GM03348 (cell line): Measurements from ENCODE around the gene IL15RA.
"Not testable (repeated sequence)": the region's sequence is repeated elsewhere in the genome, so short reads cannot be mapped to it uniquely, and the experiment has no call there.

Source experiments
- DNase-seq: peaks from one replicate; pipeline ENCODE4 v3.0.0; 2012; ENCODE audit warnings: low spot score

The IL15RA gene

DNA sequence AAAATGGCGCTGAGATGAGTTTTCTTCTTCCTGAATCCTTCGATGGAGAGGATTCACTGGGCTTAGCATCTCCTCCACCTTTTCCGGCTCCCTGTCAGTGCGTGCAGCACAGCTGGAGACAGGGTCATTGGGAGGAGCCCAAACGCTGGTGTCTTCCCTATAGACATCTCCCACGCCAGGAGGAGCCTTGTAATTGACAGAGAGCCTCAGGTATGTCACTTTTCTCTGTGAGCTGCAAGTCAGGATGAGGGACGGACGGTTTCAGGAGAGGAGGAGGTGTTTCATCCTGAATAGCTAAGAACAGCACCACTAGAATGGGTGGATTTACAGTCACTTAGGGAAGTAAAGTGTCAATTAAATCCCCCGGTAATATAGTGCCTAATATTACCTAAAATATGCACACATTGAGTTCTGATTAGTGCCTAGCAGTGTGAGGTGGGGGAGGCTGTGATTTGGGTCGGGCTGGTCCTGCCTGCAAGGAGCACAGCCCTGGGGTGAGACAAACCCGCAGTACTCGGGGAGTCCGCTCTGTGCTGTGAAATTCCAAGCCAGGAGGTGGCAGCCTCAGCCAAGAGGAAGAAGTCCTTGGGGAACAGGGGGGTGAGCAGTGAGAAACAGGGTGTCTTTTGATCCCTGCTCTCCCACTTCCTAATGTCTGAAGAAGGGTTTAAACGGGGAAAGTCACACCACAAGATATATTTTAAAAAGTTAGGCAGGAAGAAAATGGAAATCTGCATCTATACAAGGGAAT is 28.2 kb downstream of the IL15RA start:
- DNase-seq = peak; percentile 81

DNA sequence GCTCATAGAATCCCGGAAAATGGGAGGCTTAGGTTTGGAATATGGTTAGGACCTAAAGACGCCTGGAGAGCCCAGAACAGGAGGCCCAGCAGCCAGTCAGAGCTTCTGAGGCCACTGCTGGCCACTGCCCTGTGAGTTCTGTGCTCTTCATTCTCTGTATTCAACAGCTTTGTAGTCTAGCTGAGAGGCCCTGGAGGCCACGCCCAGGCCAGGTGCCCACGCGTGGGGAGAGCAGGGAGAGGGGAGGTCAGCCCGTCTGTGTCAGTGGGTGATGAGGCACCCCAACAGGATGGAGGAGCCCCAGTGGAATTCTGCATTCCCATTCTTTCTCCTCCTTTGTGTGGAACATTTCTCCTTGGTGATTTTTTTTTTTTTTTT is 29.1 kb downstream of the IL15RA start:
- DNase-seq = no peak

DNA sequence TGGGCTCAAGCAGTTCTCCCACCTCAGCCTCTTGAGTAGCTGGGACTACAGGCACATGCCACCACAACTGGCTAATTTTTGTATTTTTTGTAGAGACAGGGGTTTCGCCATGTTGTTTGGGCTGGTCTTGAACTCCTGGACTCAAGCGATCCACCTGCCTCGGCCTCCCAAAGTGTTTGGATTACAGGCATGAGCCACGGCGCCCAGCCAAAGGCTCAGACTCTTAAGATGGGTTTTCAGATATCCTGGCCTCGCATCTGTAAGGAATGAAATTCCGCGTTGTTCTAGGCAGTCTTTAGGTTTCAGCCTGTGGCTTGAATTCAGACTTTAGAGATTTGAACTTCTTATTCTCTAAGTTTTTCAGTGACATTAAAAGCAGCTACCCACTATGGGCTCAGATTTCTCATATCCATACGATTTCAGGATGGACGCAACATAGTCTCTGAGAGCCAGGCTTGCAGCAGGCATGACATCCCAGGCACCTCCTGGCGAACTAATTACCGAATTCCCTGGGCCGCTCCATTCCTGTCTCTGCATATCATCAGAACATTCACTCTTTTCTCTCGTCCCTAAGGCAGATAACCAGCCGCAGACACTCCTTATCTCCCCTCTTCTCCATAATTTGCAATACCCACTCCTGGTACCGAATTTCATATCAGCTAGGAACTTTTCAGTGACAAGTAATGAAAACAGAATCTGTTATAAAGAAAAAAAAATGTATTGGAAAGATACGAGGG is 29.7 kb downstream of the IL15RA start:
- no peak for DNase-seq

DNA sequence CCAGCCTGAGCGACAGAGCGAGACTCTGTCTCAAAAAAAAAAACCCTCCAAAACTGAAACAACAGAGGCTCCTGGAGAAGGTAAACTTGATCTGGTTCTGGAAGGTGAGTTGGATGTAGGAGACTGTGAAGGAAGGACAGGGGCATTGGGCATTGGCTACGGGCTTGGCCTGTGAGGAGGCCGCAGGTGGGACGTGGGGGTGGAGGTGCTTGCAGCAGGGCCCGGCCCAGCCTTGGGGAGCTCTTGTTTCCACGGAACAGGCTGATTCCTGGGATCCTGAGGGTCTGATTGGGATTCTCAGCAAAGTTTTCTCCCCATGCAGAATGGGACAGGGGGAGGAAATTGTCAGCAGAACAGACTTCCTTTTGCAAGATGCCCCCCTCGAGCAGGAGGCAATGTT is 30.6 kb downstream of the IL15RA start:
- DNase-seq = no peak

DNA sequence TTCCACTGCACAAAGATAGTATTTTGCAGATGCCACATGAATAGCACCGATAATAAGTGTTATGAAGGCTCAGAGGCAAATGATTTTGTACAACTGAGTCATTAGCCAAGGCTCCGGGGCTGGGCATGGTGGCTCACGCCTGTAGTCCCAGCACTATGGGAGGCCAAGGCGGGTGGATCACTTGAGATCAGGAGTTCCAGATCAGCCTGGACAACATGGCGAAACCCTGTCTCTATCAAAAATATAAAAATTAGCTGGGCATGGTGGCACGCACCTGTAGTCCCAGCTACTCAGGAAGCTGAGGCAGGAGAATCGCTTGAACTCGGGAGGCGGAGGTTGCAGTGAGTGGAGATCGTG is 30.9 kb downstream of the IL15RA start:
- DNase-seq = not testable (repeated sequence)

DNA sequence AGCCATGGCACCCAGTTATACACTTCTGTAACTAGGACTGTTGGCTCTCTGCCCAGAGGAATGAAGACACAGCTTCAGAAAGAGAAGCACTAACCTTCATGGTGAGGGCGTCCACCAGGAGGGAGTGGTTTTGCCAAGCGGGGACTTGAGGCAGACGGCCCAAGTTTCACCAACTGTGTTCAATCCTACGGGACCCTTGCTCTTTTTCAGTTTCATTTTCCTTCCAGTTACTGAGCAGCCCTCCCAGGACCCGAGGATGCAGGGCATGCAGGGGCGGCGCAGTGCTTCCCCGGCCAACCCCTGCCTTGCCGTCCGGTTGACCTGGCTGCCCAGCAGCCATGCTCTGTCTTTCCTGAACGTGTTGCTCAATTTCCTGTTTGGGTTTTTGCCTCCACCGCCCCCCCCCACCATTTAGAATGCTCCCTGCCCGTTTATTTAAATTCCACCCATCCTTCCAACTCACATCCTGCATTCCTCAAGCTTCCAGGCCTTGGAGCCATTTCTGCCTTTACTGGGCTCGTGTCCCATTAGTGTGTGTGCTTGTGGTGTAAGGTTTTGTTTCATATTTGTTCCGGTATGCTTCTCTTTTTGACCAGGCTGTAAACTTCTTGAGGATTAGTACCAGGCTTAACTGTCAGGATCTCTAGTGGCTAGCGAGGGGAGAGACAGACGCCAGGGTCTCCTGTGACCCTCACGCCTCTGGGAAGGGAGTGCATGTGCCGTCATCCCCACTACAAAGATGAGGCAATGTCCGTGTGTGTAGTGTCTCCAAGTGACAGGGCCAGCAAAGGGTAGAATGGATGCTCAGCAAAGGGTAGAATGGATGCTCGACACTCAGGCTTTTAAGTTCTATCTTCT is 31.6 kb downstream of the IL15RA start:
- DNase-seq = peak; percentile 92

DNA sequence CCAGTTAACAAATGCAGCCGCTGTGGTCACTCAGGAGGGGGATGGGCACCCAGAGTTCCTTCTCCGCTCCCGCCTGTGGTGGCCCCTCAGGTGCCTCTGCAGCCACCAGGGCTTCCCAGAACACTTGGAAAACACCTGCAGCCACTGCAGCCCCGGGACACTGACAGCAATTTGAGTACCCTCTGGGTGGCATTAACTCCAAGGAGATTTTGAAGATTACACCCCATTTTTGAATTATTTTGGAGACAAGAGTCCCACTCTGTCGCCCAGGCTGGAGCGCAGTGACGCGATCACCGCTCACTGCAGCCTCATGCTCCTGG is 32.2 kb downstream of the IL15RA start:
- no peak for DNase-seq

DNA sequence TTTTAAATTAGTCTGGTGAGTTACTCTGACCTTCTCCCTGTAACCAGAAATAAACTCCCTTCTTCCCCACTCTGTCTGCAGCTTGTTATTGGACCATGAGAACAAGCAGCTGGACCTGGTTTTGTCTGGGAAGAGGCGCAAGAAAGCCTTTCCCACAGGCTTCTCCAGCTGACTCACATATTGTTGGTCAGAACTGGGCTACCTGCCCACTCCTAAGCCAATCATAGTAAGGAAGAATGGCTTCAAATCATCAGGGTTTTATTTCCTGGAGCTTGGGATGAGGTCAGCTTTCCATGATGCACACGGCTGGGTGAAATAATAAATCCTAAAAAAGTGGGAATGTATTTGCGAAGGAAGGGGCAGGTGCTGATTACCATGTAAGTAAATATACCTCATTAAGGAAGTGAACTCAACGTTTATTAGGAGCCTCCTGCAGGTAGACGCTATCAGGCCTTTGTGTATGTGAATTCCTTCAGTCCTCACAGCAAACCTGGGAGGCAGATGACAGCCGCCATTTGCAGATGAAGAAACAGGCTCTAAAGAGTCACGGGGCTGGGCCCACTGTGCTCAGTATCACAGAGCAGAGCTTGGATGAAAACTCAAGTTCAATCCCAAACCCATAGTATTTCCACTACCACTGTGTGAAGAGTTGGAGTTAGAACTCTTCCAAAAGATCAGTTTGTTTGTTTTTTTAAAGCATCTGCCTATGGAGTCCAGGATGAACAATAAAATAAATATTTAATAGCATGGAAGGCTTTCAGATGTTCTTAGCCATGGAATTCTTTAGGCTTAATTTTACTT is 32.8 kb downstream of the IL15RA start:
- DNase-seq = peak; percentile 94

DNA sequence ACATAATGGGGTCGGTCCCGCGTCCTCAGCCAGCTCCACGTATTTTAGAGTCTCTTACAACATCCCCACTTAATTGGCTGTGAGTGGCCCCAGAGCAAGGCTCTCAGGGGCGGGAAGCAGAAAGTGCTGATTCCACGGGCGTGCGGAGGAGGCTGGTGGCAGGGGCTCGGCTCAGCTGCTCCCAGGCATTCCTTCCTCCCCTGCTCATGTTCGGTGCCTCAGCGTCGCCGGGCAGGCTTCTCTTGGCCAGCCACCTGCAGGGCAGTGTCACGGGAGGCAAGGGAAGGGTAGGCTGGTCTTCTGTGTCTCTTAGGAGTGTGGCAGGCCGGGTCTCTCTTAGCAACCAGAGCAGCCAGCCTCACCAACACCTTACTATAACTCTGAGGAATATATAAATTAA is 33.8 kb downstream of the IL15RA start:
- peak; percentile 58 for DNase-seq

DNA sequence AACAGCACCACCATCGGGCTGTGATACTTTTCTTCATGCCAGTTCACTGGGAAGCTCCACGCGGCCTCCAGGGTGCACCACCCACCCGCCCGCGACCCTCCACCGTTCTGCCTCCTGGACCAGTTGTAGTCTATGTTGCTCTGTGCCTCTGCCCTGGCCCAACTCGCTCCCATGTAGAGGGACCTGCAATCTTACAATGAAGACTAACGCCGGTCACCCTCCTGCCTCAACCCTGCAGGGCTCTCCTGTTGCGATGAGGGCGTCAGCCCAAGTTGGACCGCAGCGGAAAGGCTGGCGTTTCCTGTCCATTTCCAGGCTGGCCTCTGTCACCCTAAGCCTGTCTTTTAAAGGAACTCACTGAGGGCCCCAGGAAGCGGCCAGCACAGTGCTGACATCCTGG is 34.9 kb downstream of the IL15RA start:
- no peak for DNase-seq

DNA sequence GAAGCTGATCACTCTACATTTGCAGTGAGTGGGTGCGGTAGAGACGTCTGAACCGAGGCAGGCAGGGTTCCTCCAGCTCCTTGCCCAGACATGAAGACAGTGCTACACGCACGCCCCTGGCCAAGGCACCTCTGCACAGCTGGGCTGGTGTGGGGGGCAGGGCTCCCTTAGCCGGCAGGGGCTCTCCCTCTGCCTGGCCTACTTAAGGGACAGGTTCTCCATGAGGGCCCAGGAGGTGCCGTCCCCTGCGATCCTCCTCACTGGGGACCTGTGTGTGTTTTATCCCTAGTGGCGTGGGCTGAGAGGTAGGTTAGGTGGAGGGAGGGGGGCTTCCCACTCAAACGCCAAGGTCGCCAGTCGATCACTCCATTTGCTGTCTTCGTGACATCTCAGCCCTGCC is 35.3 kb downstream of the IL15RA start:
- no peak for DNase-seq

DNA sequence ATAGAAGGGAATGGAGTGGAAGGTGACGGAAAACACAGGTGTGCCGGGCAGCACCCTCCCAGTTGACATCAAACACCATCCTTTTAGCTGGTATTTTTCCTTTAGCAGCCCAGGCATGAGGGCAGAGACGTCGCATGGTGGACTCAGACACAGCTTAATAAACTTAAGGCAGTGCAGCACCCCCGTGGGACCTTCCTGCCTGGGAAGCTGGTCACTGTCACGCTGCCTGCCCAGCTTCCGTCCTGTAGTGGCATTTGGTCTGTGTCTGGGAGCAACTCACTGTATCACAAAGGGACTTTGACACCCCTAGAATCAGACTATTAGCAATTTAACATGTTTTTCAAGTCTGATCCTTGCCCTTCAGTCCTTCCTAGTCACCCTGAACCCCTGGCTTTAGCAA is 35.8 kb downstream of the IL15RA start:
- no peak for DNase-seq

DNA sequence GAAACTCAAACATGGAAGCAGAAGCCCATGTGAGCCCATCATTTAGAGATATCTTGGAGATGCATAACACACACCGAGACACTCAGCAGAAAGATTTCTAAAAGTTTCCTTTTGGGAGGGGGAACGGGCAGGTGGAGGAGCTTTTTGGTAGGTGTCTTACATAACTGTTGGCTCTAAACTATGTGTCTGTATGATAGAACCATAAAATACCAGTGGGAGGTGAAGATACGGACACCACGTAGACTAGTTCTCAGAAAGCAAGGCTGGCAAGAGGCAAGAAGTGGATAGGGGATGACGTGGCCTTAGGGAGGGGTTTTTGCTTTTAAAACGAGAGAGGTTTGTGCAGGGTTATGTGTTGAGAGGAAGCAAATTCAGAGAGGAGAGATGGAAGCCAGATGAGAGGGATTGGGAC is 36.5 kb downstream of the IL15RA start:
- no peak for DNase-seq

DNA sequence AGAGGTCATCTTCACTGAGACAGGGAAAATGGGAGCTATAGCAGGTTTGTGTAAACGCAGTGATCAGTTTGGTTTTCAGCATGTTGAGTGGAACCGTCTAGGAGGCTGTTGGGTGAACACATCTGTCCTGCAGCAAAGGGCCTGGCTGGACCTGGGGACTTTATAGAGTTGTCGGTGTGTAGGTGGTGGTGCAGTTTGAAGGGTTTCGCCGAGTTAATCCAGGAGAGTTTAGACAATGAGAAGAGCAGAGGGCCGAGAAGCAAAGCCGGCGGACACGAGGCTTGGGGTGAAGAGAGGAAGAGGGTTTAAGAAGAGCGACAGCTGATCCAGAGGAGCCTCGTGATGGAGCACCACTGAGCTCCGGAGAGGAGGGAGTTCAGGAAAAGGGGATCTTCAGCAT is 39.1 kb downstream of the IL15RA start:
- no peak for DNase-seq

DNA sequence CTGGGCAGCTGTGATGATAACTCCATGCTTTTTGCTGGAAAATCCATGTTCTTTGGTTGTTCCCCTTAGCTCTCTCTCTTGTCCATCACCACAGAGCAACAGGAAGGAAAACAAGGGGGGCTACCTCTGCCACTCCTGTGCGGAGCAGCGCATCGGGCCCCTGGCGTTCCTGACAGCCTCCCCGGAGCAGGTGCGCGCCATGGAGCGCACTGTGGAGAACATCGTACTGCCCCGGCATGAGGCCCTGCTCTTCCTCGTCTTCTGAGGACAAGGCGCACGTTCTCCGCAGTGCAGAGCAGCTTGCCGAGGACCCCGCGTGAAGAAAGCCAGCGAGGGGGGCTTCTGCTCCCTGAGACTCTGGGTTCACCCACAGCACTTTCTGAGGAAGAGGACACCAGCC is 40.3 kb downstream of the IL15RA start:
- DNase-seq = no peak

DNA sequence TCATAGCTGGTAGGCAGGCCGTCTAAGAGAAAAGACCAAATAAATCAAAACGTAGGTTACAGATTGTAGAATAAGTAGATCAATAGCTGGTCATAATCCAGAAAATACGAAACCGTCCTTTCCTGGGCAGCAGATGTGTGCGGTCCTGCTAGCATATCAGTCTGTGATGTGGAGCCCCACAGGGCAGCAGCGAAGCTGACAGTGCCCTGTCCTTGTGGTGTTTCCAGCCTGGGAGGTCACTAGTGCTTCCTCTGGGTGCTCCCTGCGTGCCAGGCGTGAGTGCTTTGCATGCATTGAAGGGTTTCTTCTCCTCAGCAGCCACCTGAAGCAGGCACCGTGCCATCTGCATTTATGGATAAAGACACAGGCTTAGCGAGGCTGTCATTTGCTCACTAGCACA is 41.7 kb downstream of the IL15RA start:
- DNase-seq = no peak

DNA sequence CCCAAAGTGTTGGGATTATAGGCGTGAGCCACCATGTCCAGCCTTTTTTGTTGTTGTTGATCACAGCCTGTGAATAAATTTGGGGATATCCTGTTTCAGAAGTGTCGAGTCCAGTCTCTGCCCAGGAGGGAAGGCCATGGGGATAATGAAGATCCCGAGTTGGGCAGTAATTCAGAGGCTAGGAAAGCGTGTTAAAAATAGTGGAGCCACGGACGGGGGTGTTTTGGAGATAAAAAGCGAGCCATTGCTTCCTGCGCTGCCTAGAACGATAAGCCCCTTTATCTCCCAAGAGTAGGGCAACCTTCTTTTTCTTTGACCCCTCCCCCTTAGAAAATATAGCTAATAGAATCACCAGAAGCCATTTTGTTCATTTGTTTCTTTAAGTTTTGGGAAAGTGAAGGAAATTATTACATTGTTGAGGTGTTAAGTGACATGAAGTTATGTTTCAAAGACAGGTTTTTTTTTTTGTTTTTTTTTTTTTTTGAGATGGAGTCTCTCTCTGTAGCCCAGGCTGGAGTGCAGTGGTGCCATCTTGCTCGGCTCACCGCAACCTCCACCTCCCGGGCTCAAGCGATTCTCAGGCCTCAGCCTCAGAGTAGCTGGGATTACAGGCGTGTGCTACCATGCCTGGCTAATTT is 43.3 kb downstream of the IL15RA start:
- no peak for DNase-seq

DNA sequence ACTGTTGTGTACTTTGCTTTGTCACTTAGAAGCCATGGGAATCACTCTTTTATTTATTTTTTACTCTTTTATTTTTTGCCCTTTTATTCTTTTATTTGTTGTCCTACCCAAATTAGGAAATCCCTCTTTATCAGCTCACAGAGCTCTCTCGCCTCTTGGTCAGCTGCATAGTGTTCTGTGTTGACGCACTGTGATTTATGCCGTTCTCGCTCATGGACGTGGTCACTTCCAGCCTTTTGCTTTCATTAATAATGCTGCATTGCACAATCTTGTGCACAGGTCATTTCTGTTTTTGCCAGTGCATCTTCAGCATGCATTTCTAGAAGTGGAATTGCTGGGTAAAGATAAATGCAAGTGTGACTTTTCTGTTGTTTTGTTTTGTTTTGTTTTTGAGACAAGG is 45.0 kb downstream of the IL15RA start:
- no peak for DNase-seq

DNA sequence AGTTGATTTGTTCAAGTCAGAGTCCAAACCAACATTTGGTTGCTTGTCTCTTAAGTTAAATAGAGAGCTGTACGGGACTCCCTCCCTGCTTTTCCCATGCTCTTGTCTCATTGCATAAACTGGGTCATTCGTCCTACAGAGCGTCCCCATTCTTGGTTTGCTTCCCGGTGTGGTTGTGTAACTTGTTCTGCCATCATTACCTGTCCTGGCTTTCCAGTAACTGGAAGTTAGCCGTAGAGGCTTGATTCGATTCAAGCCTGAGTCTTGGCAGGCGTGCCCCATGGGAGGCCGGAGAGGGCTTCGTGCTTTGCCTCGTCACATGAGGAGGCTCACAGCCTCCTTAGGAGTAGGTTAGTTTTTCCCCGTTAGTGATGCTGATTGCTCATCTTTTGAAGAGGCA is 47.1 kb downstream of the IL15RA start:
- DNase-seq = no peak

DNA sequence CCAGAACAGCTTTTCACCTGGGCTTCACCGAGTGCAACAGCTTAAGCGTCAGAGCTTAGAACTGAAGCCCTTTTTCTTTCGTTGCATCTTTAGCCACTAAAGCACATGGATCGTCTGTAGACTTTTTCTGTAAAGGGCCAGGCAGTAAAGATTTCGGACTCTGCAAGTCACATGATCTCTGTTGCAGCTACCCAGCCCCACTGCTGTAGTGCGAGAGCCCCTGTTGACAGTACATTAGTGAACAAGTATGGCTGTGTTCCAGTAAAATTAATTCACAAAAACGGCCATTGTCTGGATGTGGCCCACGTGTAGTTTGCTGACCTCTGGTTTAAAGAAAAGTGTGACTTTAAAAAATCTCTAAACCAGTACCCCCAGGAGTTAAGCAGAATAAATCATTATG is 47.9 kb downstream of the IL15RA start:
- DNase-seq = no peak

DNA sequence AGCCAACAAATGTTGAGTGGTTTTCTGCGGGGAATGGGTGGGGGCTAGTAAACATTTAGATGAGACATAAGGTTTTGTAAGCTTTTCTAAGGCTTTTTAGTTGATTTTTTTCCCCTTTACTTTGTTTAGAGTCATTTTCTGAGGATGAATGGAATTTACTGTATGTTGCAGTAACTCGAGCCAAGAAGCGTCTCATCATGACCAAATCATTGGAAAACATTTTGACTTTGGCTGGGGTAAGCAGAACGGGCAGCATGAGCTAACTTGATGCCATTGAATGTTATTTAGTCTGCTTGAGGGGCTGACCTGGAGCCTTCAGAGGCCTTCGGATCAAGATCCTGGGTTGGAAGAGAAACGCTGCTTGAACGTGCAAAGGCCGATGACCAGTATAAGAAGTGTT is 50.0 kb downstream of the IL15RA start:
- DNase-seq = peak; percentile 73

DNA sequence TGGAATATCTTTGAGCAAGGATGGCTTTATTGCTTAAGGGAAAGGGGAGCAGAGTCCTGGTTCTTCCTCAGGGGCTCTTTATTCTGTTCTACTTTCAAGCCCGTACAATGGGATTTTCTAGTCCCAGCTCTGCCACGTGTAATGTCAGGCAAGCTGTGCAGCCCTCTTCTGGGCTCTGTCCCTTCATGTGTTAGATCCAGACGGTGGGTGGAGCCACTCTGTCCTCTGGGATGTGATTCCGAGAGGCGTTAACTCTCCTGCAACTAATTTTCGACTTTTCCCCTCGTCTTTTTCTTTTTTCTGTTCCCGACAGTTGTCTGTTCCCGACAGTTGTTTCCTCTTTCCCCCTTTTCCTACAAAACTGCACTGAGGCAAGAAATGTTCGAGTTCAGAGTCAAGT is 52.5 kb downstream of the IL15RA start:
- no peak for DNase-seq
